ENCODE data around the gene PIK3C2G.

DNA sequence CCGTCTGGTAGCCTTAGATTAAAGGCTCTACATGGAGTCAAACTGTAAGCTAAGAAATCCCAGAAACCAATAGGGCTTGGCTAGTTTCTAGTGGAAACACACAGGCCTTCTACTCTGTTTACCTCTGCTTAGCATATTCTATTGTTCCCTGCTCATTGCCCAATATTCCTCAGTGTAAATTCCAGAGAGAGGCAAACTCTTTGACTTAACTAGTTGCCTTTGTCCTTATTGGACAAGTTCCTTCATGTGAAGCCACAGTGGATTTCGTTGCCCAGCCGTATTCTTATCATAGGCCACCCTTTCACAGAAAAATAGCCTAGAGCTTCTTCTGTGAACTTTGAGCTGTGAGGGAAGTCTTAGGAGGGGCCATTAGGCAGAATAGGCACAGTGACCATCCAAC, 290.4 kb downstream of the PIK3C2G start:
- TF ChIP-seq MAX (IDR thresholded peaks at IDR 0.05; ENCODE audit: low read depth, low read length) (no peak), FOS (IDR thresholded peaks at IDR 0.05; ENCODE audit: borderline replicate concordance, extremely low read depth, insufficient read length) (no peak), PRDM15 (CRISPR knock-in tag; IDR thresholded peaks at IDR 0.05) (no peak), EZH2 (IDR thresholded peaks at IDR 0.05; ENCODE audit: borderline replicate concordance, control insufficient read depth, low read depth, low read length) (no peak), MYC (IDR thresholded peaks at IDR 0.05; ENCODE audit: insufficient read depth, insufficient read length, insufficient replicate concordance, low read length, severe bottlenecking) (no peak), FOXM1 (IDR thresholded peaks at IDR 0.05; ENCODE audit: low read depth, low read length) (no peak), SMARCA5 (IDR thresholded peaks at IDR 0.05) (no peak), YY1 (IDR thresholded peaks at IDR 0.05; ENCODE audit: low read depth, low read length) (no peak), TCF7 (IDR thresholded peaks at IDR 0.05; ENCODE audit: borderline replicate concordance) (no peak), POLR2A (IDR thresholded peaks at IDR 0.05; ENCODE audit: low read depth, low read length) (no peak), ZNF274 (IDR thresholded peaks at IDR 0.05; ENCODE audit: insufficient read depth, insufficient read length) (no peak), ATF3 (IDR thresholded peaks at IDR 0.05; ENCODE audit: borderline replicate concordance, extremely low read depth, low read depth, low read length) (no peak), POLR2AphosphoS5 (IDR thresholded peaks at IDR 0.05; ENCODE audit: low read length) (no peak), EP300 (IDR thresholded peaks at IDR 0.05; ENCODE audit: borderline replicate concordance in 1 of 2, control insufficient read depth in 1 of 2, low read depth in 2 of 2, low read length in 2 of 2) (no peak)

Data from GM12878 (cell line).